Vagina (tissue), 2 donors: ENCODE results near the gene PLCB2. TPM values are rescaled to one million over a fixed set of nuclear protein-coding genes. Genes with fewer than 3 reads are reported as not detected.

Experiments
- DNase-seq, 2 donors: peaks; one replicate each; pipeline ENCODE4 v3.0.0-alpha.2; 2017; ENCODE audit errors: extremely low spot score in 2 of 2
- H3K27ac ChIP-seq: fragments of 200-600 bp; sonication (generic); one replicate; pipeline ENCODE4 v1.5.1; 2019
- H3K27me3 ChIP-seq: fragments of 200-600 bp; sonication (generic); one replicate; pipeline ENCODE4 v1.5.1; 2019
- H3K36me3 ChIP-seq, 2 donors: fragments of 200-600 bp; sonication (generic); one replicate each; pipeline ENCODE4 v1.5.1; 2017 to 2019
- H3K4me1 ChIP-seq: fragments of 200-600 bp; sonication (generic); one replicate; pipeline ENCODE4 v1.5.1; 2019
- H3K4me3 ChIP-seq, 2 donors: fragments of 200-600 bp; sonication (generic); 1 replicate in 1 of 2; 2 replicates in 1 of 2; pipeline ENCODE4 v1.5.1; 2016 to 2019
- H3K9me3 ChIP-seq: fragments of 200-600 bp; sonication (generic); one replicate; pipeline ENCODE4 v1.5.1; 2019
- CTCF ChIP-seq, 3 experiments: fragments of 450-650 bp in 2 of 3; fragments of 200-600 bp in 1 of 3; sonication (generic) in 1 of 3; IDR thresholded peaks; one replicate each; pipeline ENCODE4 v1.5.1; 2017 to 2019; ENCODE audit warnings: antibody characterized with exemption in 3 of 3, mild to moderate bottlenecking in 2 of 3, moderate library complexity in 2 of 3
- POLR2A ChIP-seq, 2 donors: fragments of 450-650 bp; IDR thresholded peaks; one replicate each; pipeline ENCODE4 v1.6.1; 2017; ENCODE audit warnings: antibody characterized with exemption in 2 of 2, mild to moderate bottlenecking in 2 of 2, moderate library complexity in 2 of 2
- POLR2AphosphoS5 ChIP-seq, 2 donors: sonication (generic); formaldehyde crosslinking; IDR thresholded peaks; one replicate each; pipeline ENCODE4 v1.9.0; 2017; ENCODE audit warnings: antibody characterized with exemption in 2 of 2, mild to moderate bottlenecking in 2 of 2, low read depth in 1 of 2; ENCODE audit not compliant: insufficient read depth in 1 of 2
- intact Hi-C: fragments of 100-400 bp; cut with DNase I; formaldehyde crosslinking; loops from one replicate; pipeline ENCODE4 v1.15.1; 2023
- total RNA-seq: library from RNA; depleted of rRNA; stranded (reverse); fragments of >200 nt; gene quantifications from one replicate; pipeline ENCODE4 v1.2.3, GENCODE V29; 2016

PLCB2 gene
- total RNA-seq, 1 donor from 2014 or later = 14.0 TPM

- no peak for DNase-seq
- Histone ChIP-seq H3K27me3 (no peaks in the 10 kb centered on the region), H3K4me1 (no peaks in the 10 kb centered on the region), H3K9me3 (no peaks in the 10 kb centered on the region), H3K27ac (no peak overlapping the region), H3K4me3 (no peak overlapping the region), H3K36me3 (peaks cover 0 to 7% of the 10 kb centered on the region in 2 donors)
- intact Hi-C loops = loop anchor here (5.0 kb wide), 2 partner anchors 56 to 226 kb away; no protein-coding TSS in a partner anchor
- TF ChIP-seq CTCF (IDR thresholded peaks at IDR 0.05) (no peak), POLR2A (IDR thresholded peaks at IDR 0.05) (no peak), POLR2AphosphoS5 (IDR thresholded peaks at IDR 0.05; ENCODE audit: insufficient read depth in 1 of 2, low read depth in 1 of 2) (no peak)
Observed at GRCh38 chr15:40273428-40273827, 34.3 kb downstream of the PLCB2 start.

- Histone ChIP-seq H3K4me1 (no peaks in the 10 kb centered on the region), H3K27me3 (no peaks in the 10 kb centered on the region), H3K9me3 (no peaks in the 10 kb centered on the region), H3K36me3 (peaks cover 0 to 7% of the 10 kb centered on the region in 2 donors), H3K4me3 (no peak overlapping the region), H3K27ac (no peak overlapping the region)
- no peak for DNase-seq
- TF ChIP-seq POLR2A (IDR thresholded peaks at IDR 0.05) = no peak
- no peak for TF ChIP-seq POLR2AphosphoS5 (IDR thresholded peaks at IDR 0.05; ENCODE audit: insufficient read depth in 1 of 2, low read depth in 1 of 2)
- TF ChIP-seq CTCF (IDR thresholded peaks at IDR 0.05) = no peak
- intact Hi-C loops = loop anchor here (5.0 kb wide), 2 partner anchors 55 to 225 kb away; no protein-coding TSS in a partner anchor
Observed at GRCh38 chr15:40272485-40273056, 35.2 kb downstream of the PLCB2 start.

GRCh38 chr15:40271685-40272484 is 35.9 kb downstream of the PLCB2 start:
- no peaks in the 10 kb centered on the region for H3K27me3 ChIP-seq
- TF ChIP-seq CTCF (IDR thresholded peaks at IDR 0.05) = no peak
- TF ChIP-seq POLR2A (IDR thresholded peaks at IDR 0.05) = no peak
- H3K4me1 ChIP-seq = peaks cover 6% of the 10 kb centered on the region
- H3K36me3 ChIP-seq = peaks cover 0 to 7% of the 10 kb centered on the region in 2 donors
- no peak for DNase-seq
- intact Hi-C loops = loop anchor here (5.0 kb wide), 2 partner anchors 55 to 225 kb away; no protein-coding TSS in a partner anchor
- H3K27ac ChIP-seq = no peak overlapping the region
- no peaks in the 10 kb centered on the region for H3K9me3 ChIP-seq
- H3K4me3 ChIP-seq = no peak overlapping the region

- Histone ChIP-seq H3K9me3 (no peaks in the 10 kb centered on the region), H3K27ac (no peak overlapping the region), H3K4me1 (peaks cover 21% of the 10 kb centered on the region), H3K27me3 (no peaks in the 10 kb centered on the region), H3K36me3 (no peaks in the 10 kb centered on the region), H3K4me3 (no peak overlapping the region)
- intact Hi-C loops = loop anchor here (5.0 kb wide), 2 partner anchors 53 to 223 kb away; no protein-coding TSS in a partner anchor
- TF ChIP-seq POLR2A (IDR thresholded peaks at IDR 0.05) = no peak
- no peak for TF ChIP-seq POLR2AphosphoS5 (IDR thresholded peaks at IDR 0.05; ENCODE audit: insufficient read depth in 1 of 2, low read depth in 1 of 2)
- no peak for TF ChIP-seq CTCF (IDR thresholded peaks at IDR 0.05)
- DNase-seq = no peak
Observed at GRCh38 chr15:40270246-40270995, 37.3 kb downstream of the PLCB2 start.
